ENCODE results near the gene NEK6. TPM values are rescaled to one million over a fixed set of nuclear protein-coding genes. Genes with fewer than 3 reads are reported as not detected.

Gene NEK6
- total and polyA plus RNA-seq, 10 of the 15 experiments (the other 5 are each of a cell fraction or from before 2014, with no cell fraction given), result 31.3 to 161 (median 89.2) TPM

DNA sequence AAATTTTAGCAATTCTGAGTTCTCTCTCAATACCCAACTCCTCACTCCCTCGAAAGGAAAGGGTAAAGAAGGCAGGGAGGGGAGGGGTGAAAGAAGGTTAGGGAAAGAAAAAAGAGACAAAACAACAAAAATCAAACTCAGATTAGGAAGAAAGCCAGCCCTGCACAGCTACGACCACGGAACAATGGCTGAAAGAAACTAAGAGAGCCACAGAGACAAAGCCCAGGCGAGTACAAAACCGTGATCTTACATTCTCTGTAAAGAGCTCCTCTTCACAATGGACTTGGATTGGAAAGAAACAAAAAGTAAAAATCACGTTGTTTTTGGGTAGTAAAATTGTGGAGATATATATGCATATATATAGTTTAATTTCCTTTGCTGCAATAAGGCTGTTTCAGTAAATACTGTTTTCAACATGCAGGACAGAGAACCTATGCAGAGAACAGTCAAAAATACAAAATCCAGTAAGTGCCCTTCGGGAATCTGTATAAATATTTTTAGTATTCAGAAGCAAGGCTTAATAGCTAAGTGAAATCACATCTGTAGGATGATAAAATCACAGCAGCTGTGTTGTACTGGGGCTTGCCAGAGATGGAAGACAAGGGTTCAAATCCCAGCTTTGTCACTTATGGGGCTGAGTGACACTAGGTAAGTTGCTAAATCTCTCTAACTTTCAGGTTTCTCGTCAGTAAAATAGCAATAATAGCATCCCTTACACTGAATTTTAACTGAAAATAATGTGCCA is 140.6 kb downstream of the NEK6 start (continued):
- TF ChIP-seq, protein P1, sequence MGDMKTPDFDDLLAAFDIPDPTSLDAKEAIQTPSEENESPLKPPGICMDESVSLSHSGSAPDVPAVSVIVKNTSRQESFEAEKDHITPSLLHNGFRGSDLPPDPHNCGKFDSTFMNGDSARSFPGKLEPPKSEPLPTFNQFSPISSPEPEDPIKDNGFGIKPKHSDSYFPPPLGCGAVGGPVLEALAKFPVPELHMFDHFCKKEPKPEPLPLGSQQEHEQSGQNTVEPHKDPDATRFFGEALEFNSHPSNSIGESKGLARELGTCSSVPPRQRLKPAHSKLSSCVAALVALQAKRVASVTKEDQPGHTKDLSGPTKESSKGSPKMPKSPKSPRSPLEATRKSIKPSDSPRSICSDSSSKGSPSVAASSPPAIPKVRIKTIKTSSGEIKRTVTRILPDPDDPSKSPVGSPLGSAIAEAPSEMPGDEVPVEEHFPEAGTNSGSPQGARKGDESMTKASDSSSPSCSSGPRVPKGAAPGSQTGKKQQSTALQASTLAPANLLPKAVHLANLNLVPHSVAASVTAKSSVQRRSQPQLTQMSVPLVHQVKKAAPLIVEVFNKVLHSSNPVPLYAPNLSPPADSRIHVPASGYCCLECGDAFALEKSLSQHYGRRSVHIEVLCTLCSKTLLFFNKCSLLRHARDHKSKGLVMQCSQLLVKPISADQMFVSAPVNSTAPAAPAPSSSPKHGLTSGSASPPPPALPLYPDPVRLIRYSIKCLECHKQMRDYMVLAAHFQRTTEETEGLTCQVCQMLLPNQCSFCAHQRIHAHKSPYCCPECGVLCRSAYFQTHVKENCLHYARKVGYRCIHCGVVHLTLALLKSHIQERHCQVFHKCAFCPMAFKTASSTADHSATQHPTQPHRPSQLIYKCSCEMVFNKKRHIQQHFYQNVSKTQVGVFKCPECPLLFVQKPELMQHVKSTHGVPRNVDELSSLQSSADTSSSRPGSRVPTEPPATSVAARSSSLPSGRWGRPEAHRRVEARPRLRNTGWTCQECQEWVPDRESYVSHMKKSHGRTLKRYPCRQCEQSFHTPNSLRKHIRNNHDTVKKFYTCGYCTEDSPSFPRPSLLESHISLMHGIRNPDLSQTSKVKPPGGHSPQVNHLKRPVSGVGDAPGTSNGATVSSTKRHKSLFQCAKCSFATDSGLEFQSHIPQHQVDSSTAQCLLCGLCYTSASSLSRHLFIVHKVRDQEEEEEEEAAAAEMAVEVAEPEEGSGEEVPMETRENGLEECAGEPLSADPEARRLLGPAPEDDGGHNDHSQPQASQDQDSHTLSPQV (IDR thresholded peaks at IDR 0.05), result no peak
- no peak for TF ChIP-seq POU2F2 (IDR thresholded peaks at IDR 0.05; ENCODE audit: borderline replicate concordance, low read depth, low read length)
- TF ChIP-seq ZZZ3 (IDR thresholded peaks at IDR 0.05; ENCODE audit: control insufficient read depth, insufficient read length, low read depth), result no peak
- TF ChIP-seq, protein P2, sequence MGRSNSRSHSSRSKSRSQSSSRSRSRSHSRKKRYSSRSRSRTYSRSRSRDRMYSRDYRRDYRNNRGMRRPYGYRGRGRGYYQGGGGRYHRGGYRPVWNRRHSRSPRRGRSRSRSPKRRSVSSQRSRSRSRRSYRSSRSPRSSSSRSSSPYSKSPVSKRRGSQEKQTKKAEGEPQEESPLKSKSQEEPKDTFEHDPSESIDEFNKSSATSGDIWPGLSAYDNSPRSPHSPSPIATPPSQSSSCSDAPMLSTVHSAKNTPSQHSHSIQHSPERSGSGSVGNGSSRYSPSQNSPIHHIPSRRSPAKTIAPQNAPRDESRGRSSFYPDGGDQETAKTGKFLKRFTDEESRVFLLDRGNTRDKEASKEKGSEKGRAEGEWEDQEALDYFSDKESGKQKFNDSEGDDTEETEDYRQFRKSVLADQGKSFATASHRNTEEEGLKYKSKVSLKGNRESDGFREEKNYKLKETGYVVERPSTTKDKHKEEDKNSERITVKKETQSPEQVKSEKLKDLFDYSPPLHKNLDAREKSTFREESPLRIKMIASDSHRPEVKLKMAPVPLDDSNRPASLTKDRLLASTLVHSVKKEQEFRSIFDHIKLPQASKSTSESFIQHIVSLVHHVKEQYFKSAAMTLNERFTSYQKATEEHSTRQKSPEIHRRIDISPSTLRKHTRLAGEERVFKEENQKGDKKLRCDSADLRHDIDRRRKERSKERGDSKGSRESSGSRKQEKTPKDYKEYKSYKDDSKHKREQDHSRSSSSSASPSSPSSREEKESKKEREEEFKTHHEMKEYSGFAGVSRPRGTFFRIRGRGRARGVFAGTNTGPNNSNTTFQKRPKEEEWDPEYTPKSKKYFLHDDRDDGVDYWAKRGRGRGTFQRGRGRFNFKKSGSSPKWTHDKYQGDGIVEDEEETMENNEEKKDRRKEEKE (IDR thresholded peaks at IDR 0.05), result no peak
- TF ChIP-seq SIN3A (IDR thresholded peaks at IDR 0.05; ENCODE audit: low read depth, low read length), result no peak
- no peak for TF ChIP-seq PML (IDR thresholded peaks at IDR 0.05; ENCODE audit: low read length)
- TF ChIP-seq, protein P3, sequence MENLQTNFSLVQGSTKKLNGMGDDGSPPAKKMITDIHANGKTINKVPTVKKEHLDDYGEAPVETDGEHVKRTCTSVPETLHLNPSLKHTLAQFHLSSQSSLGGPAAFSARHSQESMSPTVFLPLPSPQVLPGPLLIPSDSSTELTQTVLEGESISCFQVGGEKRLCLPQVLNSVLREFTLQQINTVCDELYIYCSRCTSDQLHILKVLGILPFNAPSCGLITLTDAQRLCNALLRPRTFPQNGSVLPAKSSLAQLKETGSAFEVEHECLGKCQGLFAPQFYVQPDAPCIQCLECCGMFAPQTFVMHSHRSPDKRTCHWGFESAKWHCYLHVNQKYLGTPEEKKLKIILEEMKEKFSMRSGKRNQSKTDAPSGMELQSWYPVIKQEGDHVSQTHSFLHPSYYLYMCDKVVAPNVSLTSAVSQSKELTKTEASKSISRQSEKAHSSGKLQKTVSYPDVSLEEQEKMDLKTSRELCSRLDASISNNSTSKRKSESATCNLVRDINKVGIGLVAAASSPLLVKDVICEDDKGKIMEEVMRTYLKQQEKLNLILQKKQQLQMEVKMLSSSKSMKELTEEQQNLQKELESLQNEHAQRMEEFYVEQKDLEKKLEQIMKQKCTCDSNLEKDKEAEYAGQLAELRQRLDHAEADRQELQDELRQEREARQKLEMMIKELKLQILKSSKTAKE (IDR thresholded peaks at IDR 0.05; ENCODE audit: low read depth, poor library complexity, severe bottlenecking), result no peak
- no peak for TF ChIP-seq RCOR1 (conservative IDR thresholded peaks at IDR 0.05; ENCODE audit: low read depth, low read length)
- TF ChIP-seq MTA3 (IDR thresholded peaks at IDR 0.05; ENCODE audit: borderline replicate concordance, low read length), result no peak
- TF ChIP-seq, protein P4, sequence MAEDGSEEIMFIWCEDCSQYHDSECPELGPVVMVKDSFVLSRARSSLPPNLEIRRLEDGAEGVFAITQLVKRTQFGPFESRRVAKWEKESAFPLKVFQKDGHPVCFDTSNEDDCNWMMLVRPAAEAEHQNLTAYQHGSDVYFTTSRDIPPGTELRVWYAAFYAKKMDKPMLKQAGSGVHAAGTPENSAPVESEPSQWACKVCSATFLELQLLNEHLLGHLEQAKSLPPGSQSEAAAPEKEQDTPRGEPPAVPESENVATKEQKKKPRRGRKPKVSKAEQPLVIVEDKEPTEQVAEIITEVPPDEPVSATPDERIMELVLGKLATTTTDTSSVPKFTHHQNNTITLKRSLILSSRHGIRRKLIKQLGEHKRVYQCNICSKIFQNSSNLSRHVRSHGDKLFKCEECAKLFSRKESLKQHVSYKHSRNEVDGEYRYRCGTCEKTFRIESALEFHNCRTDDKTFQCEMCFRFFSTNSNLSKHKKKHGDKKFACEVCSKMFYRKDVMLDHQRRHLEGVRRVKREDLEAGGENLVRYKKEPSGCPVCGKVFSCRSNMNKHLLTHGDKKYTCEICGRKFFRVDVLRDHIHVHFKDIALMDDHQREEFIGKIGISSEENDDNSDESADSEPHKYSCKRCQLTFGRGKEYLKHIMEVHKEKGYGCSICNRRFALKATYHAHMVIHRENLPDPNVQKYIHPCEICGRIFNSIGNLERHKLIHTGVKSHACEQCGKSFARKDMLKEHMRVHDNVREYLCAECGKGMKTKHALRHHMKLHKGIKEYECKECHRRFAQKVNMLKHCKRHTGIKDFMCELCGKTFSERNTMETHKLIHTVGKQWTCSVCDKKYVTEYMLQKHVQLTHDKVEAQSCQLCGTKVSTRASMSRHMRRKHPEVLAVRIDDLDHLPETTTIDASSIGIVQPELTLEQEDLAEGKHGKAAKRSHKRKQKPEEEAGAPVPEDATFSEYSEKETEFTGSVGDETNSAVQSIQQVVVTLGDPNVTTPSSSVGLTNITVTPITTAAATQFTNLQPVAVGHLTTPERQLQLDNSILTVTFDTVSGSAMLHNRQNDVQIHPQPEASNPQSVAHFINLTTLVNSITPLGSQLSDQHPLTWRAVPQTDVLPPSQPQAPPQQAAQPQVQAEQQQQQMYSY (CRISPR knock-in tag; IDR thresholded peaks at IDR 0.05), result no peak
- TF ChIP-seq POLR2AphosphoS5 (IDR thresholded peaks at IDR 0.05; ENCODE audit: low read length), result no peak

Data from GM12878 (cell line).